Upper lobe of right lung (tissue), 1 donor: Measurements from ENCODE around the gene SYT11. TPM values are rescaled to one million over a fixed set of nuclear protein-coding genes. Genes with fewer than 3 reads are reported as not detected.
A peak's percentile ranks its signal among the peaks of the same experiment; 100 is the strongest.

Experiments
- ATAC-seq: fragments of 200-7000 bp; cut with Tn5 transposase; one replicate; pipeline ENCODE4 v1.9.1; 2020; ENCODE audit warnings: mild to moderate bottlenecking, moderate library complexity
- DNase-seq: peaks from one replicate; pipeline ENCODE4 v3.0.0-alpha.2; 2020
- H3K27ac ChIP-seq: fragments of 200-600 bp; one replicate; pipeline ENCODE4 v1.8.0; 2022
- H3K27me3 ChIP-seq: fragments of 200-600 bp; one replicate; pipeline ENCODE4 v1.8.0; 2022; ENCODE audit warnings: mild to moderate bottlenecking
- H3K36me3 ChIP-seq: fragments of 200-600 bp; one replicate; pipeline ENCODE4 v1.8.0; 2022
- H3K4me1 ChIP-seq: fragments of 200-600 bp; one replicate; pipeline ENCODE4 v1.8.0; 2022
- H3K4me3 ChIP-seq: fragments of 200-600 bp; one replicate; pipeline ENCODE4 v1.8.0; 2022; ENCODE audit warnings: mild to moderate bottlenecking
- H3K9me3 ChIP-seq: fragments of 200-600 bp; one replicate; pipeline ENCODE4 v1.8.0; 2022
- CTCF ChIP-seq: fragments of 200-600 bp; IDR thresholded peaks from one replicate; pipeline ENCODE4 v1.8.0; 2022; ENCODE audit warnings: antibody characterized with exemption
- intact Hi-C: fragments of 100-400 bp; cut with DNase I; formaldehyde crosslinking; loops from one replicate; pipeline ENCODE4 v1.11.0; 2022
- total RNA-seq: library from RNA; stranded (reverse); fragmentation: NEBNext Ultra II Directional; extraction: Animal tissue kit (Norgen Biotek cat#: 25700); gene quantifications from one replicate; pipeline ENCODE4 v1.2.1, GENCODE V29; 2021
- donor health status: DM: no; HTN: yes; CAD: no; lungs with severe emphysema.

SYT11 gene
- total RNA-seq, 1 donor from 2014 or later: 8.9 TPM

- H3K4me1 ChIP-seq: peaks cover 42% of the 10 kb centered on the region
- TF ChIP-seq CTCF: no peak
- ATAC-seq (no peak), DNase-seq (no peak)
- intact Hi-C loops: no loop called here
- peak overlapping the region; percentile 24 for H3K27ac ChIP-seq
- no peaks in the 10 kb centered on the region for H3K27me3 ChIP-seq
- H3K4me3 ChIP-seq: peak overlapping the region; percentile 15
- H3K36me3 ChIP-seq: peaks cover 64% of the 10 kb centered on the region
- no peaks in the 10 kb centered on the region for H3K9me3 ChIP-seq
These were observed 72.7 kb downstream of the SYT11 start for GRCh38 chr1:155932081-155932480.

DNA sequence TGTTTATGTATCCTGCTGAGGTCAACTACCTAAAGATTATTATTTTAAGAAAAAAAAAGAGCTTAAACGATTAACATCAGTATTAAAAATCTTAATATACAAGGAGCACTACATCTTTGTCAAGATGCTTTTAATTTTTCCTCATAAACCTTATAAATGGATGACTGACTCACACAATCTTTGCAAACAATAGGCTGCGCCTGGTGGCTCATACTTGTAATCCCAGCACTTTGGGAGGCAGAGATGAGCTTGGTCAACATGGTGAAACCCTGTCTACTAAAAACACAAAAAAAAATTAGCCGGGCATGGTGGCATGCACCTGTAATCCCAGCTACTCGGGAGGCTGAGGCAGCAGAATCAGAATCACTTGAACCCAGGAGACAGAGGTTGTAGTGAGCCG lies 73.1 kb downstream of the SYT11 start:
- intact Hi-C loops: no loop called here
- Histone ChIP-seq H3K4me1 (peaks cover 42% of the 10 kb centered on the region), H3K36me3 (peaks cover 60% of the 10 kb centered on the region), H3K27ac (no peak overlapping the region), H3K27me3 (no peaks in the 10 kb centered on the region), H3K9me3 (no peaks in the 10 kb centered on the region), H3K4me3 (peak overlapping the region; percentile 91)
- no peak for DNase-seq
- no peak for ATAC-seq
- no peak for TF ChIP-seq CTCF

DNA sequence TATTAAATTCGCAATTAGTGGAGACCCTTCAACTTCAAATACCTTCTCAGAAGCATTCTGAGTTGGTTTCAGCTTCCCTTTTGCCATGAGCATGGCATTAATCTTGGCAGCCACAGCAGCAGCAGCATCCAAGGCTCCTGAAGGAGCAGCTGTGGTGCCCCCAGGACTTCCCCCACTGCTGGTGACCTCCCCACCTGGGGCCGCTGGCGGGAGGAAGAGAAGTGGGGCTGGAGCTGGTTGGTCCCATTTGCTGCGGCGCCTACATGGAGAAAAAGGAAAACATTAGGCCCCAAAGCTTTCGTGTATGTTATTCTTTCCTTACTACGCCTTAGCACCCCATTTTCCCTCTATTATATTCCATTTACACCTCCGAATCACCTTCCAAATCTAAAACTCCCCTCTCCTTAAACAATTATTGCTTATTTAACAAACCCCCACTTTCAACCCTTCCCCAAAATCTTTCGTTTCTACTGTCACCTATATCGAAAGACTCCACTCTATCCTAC lies 74.3 kb downstream of the SYT11 start:
- no peak for ATAC-seq
- Histone ChIP-seq H3K4me3 (peak overlapping the region; percentile 91), H3K9me3 (no peaks in the 10 kb centered on the region), H3K4me1 (peaks cover 48% of the 10 kb centered on the region), H3K27me3 (no peaks in the 10 kb centered on the region), H3K27ac (peak overlapping the region; percentile 94), H3K36me3 (peaks cover 48% of the 10 kb centered on the region)
- intact Hi-C loops: no loop called here
- TF ChIP-seq CTCF: no peak
- DNase-seq: no peak

- H3K4me1 ChIP-seq: peaks cover 54% of the 10 kb centered on the region
- H3K27ac ChIP-seq: peak within 1 kb of the TSS; percentile 94
- DNase-seq (peak; percentile 96), ATAC-seq (peak; percentile 98)
- intact Hi-C loops: no loop called here
- peak; percentile 18 for TF ChIP-seq CTCF
- H3K4me3 ChIP-seq: peak within 1 kb of the TSS; percentile 91
- peaks cover 41% of the 10 kb centered on the region for H3K36me3 ChIP-seq
- H3K27me3 ChIP-seq: no peaks in the 10 kb centered on the region
- H3K9me3 ChIP-seq: no peaks in the 10 kb centered on the region
These were observed 74.9 kb downstream of the SYT11 start, which contains the start of gene KHDC4 for GRCh38 chr1:155934097-155934935. Gene KHDC4 (minus strand): TSS chr1:155934413. CDS start chr1:155934373, 40 bp downstream.

Other genes starting within 250 kb of the SYT11 start
- gene MSTO1, start 249.3 kb upstream of the SYT11 start, total RNA-seq: 25.4 TPM
- 69.0 TPM for gene YY1AP1, start 170.8 kb upstream of the SYT11 start, total RNA-seq
- 79.6 TPM for gene DAP3, start 170.5 kb upstream of the SYT11 start, total RNA-seq
- 49.5 TPM for gene GON4L, start 2.4 kb upstream of the SYT11 start, total RNA-seq
- 49.9 TPM for gene RIT1, start 51.8 kb downstream of the SYT11 start, total RNA-seq
- gene KHDC4, start 74.8 kb downstream of the SYT11 start, total RNA-seq: 40.1 TPM
- gene RXFP4, start 82.1 kb downstream of the SYT11 start, total RNA-seq: not detected
- gene ARHGEF2, start 119.0 kb downstream of the SYT11 start, total RNA-seq: 220 TPM
- gene SSR2, start 161.4 kb downstream of the SYT11 start, total RNA-seq: 231 TPM
- gene UBQLN4, start 194.2 kb downstream of the SYT11 start, total RNA-seq: 37.0 TPM
- gene LAMTOR2, start 195.2 kb downstream of the SYT11 start, total RNA-seq: 49.7 TPM
- gene RAB25, start 201.6 kb downstream of the SYT11 start, total RNA-seq: 62.0 TPM
- gene MEX3A, start 222.9 kb downstream of the SYT11 start, total RNA-seq: 0.52 TPM